GM04504 (cell line): ENCODE data around the gene MPIG6B.
"Not testable (repeated sequence)": the region's sequence is repeated elsewhere in the genome, so short reads cannot be mapped to it uniquely, and the experiment has no call there.

Experiments used
- DNase-seq: peaks from one replicate; pipeline ENCODE4 v3.0.0-alpha.2; 2012; ENCODE audit warnings: low read depth

Gene MPIG6B

GRCh38 chr6:31700740-31701401 lies 22.3 kb upstream of the MPIG6B start:
- no peak for DNase-seq

- DNase-seq = no peak
These were observed 21.3 kb upstream of the MPIG6B start for GRCh38 chr6:31701666-31702404.

GRCh38 chr6:31702405-31702818 lies 20.8 kb upstream of the MPIG6B start:
- DNase-seq = no peak

GRCh38 chr6:31702819-31703716 lies 20.1 kb upstream of the MPIG6B start, which contains the start of gene ABHD16A:
ABHD16A (minus strand) TSS chr6:31703324; CDS start chr6:31703281, 43 bp downstream.
- peak; percentile 96 for DNase-seq

- DNase-seq = no peak
These were observed 17.2 kb upstream of the MPIG6B start for GRCh38 chr6:31705931-31706330.

- DNase-seq = no peak
These were observed 16.6 kb upstream of the MPIG6B start, which contains the start of gene LY6G6F for GRCh38 chr6:31706599-31706998. LY6G6F (plus strand) TSS chr6:31706866; CDS start chr6:31706907, 41 bp downstream.

- DNase-seq = no peak
These were observed 15.5 kb upstream of the MPIG6B start for GRCh38 chr6:31707701-31708100.

GRCh38 chr6:31708224-31708623 lies 14.9 kb upstream of the MPIG6B start:
- DNase-seq = no peak

- DNase-seq = not testable (repeated sequence)
These were observed 14.0 kb upstream of the MPIG6B start for GRCh38 chr6:31709157-31709556.

- no peak for DNase-seq
These were observed 12.5 kb upstream of the MPIG6B start for GRCh38 chr6:31710523-31711219.

GRCh38 chr6:31711233-31711632 lies 11.9 kb upstream of the MPIG6B start:
- no peak for DNase-seq

GRCh38 chr6:31712296-31712695 lies 10.9 kb upstream of the MPIG6B start:
- DNase-seq = no peak

- no peak for DNase-seq
These were observed 9.7 kb upstream of the MPIG6B start for GRCh38 chr6:31713465-31713864.

- DNase-seq = no peak
These were observed 9.0 kb upstream of the MPIG6B start for GRCh38 chr6:31713991-31714684.

- DNase-seq = no peak
These were observed 7.9 kb upstream of the MPIG6B start, which contains the start of gene LY6G6D for GRCh38 chr6:31715022-31715958. LY6G6D (plus strand) TSS chr6:31715348; CDS start chr6:31715356, 8 bp downstream.

- no peak for DNase-seq
These were observed 5.5 kb upstream of the MPIG6B start for GRCh38 chr6:31717499-31718222.

- DNase-seq = no peak
These were observed 4.9 kb upstream of the MPIG6B start for GRCh38 chr6:31718265-31718664.

GRCh38 chr6:31719001-31719400 lies 4.2 kb upstream of the MPIG6B start:
- DNase-seq = no peak

- DNase-seq = no peak
These were observed 2.9 kb upstream of the MPIG6B start for GRCh38 chr6:31720196-31720770.
